GM12864 (cell line): ENCODE data around the gene TTYH3.

ENCODE experiments used
- DNase-seq: peaks from one replicate; pipeline ENCODE4 v3.0.0-alpha.2; 2011; ENCODE audit warnings: low read depth
- H3K4me3 ChIP-seq: 2 replicates; pipeline ENCODE4 v1.5.1; 2011; ENCODE audit warnings: mild to moderate bottlenecking, low read depth, low read length, control low read depth
- CTCF ChIP-seq: IDR thresholded peaks from 2 replicates; pipeline ENCODE4 v1.5.1; 2011; ENCODE audit warnings: low read depth, mild to moderate bottlenecking, moderate library complexity, low read length, control low read depth, inconsistent platforms; ENCODE audit errors: missing control alignments

The TTYH3 gene

GRCh38 chr7:2701832-2702593 lies 70.2 kb downstream of the TTYH3 start:
- DNase-seq, result no peak
- TF ChIP-seq CTCF, result no peak
- no peak overlapping the region for H3K4me3 ChIP-seq

- no peak overlapping the region for H3K4me3 ChIP-seq
- no peak for DNase-seq
- TF ChIP-seq CTCF, result no peak
Measured at GRCh38 chr7:2702594-2702957, 70.8 kb downstream of the TTYH3 start.

- no peak for DNase-seq
- TF ChIP-seq CTCF, result no peak
- no peak overlapping the region for H3K4me3 ChIP-seq
Measured at GRCh38 chr7:2705371-2706096, 73.7 kb downstream of the TTYH3 start.

- H3K4me3 ChIP-seq, result no peak overlapping the region
- TF ChIP-seq CTCF, result no peak
- DNase-seq, result no peak
Measured at GRCh38 chr7:2706685-2707126, 74.9 kb downstream of the TTYH3 start.

GRCh38 chr7:2707481-2707880 lies 75.7 kb downstream of the TTYH3 start:
- no peak for TF ChIP-seq CTCF
- DNase-seq, result no peak
- H3K4me3 ChIP-seq, result no peak overlapping the region

GRCh38 chr7:2708041-2708440 lies 76.3 kb downstream of the TTYH3 start:
- no peak for DNase-seq
- H3K4me3 ChIP-seq, result no peak overlapping the region
- TF ChIP-seq CTCF, result no peak
